ENCODE measurements around the gene KLHL34.

The KLHL34 gene

DNA sequence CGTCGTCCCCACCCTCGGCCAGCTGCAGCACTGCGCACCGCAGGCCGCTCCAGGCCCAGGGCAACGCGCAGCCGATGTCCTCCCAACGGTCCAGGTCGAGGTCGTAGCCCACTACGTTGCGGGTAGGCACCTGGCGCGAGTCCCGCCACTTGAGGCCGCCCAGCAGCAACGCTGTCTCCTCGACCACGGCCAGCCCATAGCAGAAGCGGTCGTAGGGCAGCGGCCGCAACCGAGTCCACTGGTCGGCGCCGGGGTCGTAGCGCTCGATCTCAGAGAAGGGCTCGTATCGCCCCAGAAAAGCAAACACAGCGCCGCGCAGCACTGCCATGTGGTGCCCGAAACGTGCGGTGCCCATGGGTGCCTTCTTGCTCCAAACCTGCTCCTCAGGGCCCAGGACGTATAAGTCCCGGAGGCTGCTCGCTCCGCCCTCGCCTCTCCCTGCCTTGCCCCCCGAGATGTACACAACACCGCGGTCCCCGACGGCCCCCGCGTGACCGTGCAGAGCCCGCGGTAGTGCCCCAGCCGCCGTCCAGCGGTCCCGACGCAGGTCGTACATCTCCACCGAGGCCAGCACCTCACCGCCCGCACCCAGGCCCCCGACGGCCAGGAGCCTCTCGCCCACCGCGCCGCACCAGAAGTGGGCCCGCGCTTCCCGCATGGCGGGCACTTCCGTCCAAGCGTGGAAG, 2.1 kb downstream of the KLHL34 start:
- DNase-seq = no peak

- DNase-seq = no peak
Observed at GRCh38 chrX:21645886-21646285, 12.2 kb downstream of the KLHL34 start.

GRCh38 chrX:21645431-21645830, 12.7 kb downstream of the KLHL34 start:
- no peak for DNase-seq

- DNase-seq = no peak
Observed at GRCh38 chrX:21639775-21640174, 18.4 kb downstream of the KLHL34 start.

DNA sequence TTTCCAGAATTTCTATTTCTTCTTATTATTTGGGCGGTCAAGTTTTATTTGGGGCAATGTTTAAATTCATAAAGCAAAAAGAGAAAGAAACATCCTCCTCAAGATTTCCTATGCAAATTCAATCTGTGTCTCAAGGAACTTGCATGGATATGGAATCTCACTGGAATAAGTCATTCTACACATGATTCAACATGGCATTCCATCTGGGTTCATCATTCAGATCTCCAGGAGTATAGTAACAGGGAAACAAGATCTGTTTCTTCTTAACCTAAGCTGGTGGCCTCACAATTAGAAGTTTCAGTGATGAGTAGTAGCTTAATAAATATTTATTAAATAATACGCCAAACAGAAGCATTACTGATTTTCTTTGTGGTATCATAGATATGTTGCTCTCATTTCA, 19.8 kb downstream of the KLHL34 start:
- DNase-seq = no peak

- no peak for DNase-seq
Observed at GRCh38 chrX:21632027-21632426, 26.1 kb downstream of the KLHL34 start.

- DNase-seq = no peak
Observed at GRCh38 chrX:21623778-21624501, 34.2 kb downstream of the KLHL34 start.

DNA sequence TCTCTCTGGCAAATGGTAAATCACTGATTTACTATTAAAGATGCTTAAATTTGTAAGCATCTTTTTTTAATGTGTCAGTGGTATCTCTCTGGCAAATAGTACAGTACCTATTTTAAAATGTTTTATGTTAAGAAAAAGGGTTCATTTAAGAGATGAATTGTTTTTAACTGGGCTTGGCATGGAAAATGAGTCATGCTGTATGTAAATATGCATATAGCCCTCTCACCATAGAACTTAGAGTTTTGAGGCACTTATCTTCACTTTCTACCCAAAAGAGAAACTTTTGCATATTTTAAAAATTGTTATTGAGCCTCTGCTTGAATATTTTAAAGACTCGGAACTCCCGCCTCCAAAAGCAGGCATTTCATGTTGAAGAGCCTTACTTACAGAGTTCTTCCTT, 37.9 kb downstream of the KLHL34 start:
- DNase-seq = no peak

DNA sequence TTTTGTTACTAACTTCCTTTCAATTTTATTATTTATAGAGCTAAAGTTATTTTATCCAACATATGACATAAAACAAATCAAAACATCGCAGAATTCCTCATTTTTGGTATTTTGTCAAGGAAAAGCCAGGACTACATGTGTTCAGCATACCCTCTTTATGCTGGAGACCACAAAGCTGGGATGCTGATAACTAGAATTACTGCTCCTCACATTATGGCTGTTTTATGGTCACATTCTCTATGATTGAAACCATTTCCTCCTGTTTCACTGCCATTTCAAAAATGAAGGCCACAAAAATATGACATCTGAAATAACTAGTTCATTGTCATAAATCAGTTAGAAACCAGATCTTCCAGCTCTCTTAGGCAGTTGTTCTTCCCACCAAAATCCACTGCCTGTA, 41.7 kb downstream of the KLHL34 start:
- no peak for DNase-seq

- DNase-seq = no peak
Observed at GRCh38 chrX:21612154-21612553, 46.0 kb downstream of the KLHL34 start.

- DNase-seq = no peak
Observed at GRCh38 chrX:21610168-21610567, 48.0 kb downstream of the KLHL34 start.

GRCh38 chrX:21606002-21606401, 52.1 kb downstream of the KLHL34 start:
- no peak for DNase-seq

Measured in NCI-H526 treated with DMSO at 0.1 percent for 48 hours (cell line).